Stimulated activated CD4-positive, alpha-beta T cell treated with anti-CD3 and anti-CD28 coated beads, Interleukin-12 subunit alpha, Interleukin-12 subunit beta, amount 100 ng/mL, for 24 hours (primary cell): ENCODE results near the gene MAP3K6.

Source experiments
- DNase-seq, 2 experiments: peaks; one replicate each; pipeline ENCODE4 v3.0.0-alpha.2; 2020; ENCODE audit warnings: low read depth in 2 of 2

MAP3K6 gene

GRCh38 chr1:27377760-27378495, 11.2 kb upstream of the MAP3K6 start:
- DNase-seq, result no peak

GRCh38 chr1:27374362-27375086, 7.8 kb upstream of the MAP3K6 start, which contains the start of gene FCN3:
FCN3 (minus strand) TSS chr1:27374824; CDS start chr1:27374818, 6 bp downstream.
- DNase-seq, result no peak

GRCh38 chr1:27372808-27373690, 6.3 kb upstream of the MAP3K6 start:
- DNase-seq, result no peak

- DNase-seq, result no peak
Measured at GRCh38 chr1:27372022-27372807, 5.5 kb upstream of the MAP3K6 start.

- no peak for DNase-seq
Measured at GRCh38 chr1:27368869-27369582, 2.3 kb upstream of the MAP3K6 start.

GRCh38 chr1:27367160-27367650, 444 bp upstream of the MAP3K6 start:
- DNase-seq, result no peak

GRCh38 chr1:27366113-27366410, 699 bp downstream of the MAP3K6 start:
- DNase-seq, result peak; percentile 52 to 83

- DNase-seq, result peak; percentile 56 to 79
Measured at GRCh38 chr1:27365372-27366112, 1.2 kb downstream of the MAP3K6 start.

GRCh38 chr1:27364696-27365371, 1.9 kb downstream of the MAP3K6 start:
- no peak for DNase-seq

- DNase-seq, result no peak
Measured at GRCh38 chr1:27363766-27364695, 2.7 kb downstream of the MAP3K6 start.

GRCh38 chr1:27361553-27361952, 5.2 kb downstream of the MAP3K6 start:
- DNase-seq, result no peak

- no peak for DNase-seq
Measured at GRCh38 chr1:27361044-27361402, 5.7 kb downstream of the MAP3K6 start.

- no peak for DNase-seq
Measured at GRCh38 chr1:27360159-27361043, 6.4 kb downstream of the MAP3K6 start.

- DNase-seq, result no peak
Measured at GRCh38 chr1:27359822-27360158, 7.0 kb downstream of the MAP3K6 start.

GRCh38 chr1:27358928-27359313, 7.8 kb downstream of the MAP3K6 start:
- DNase-seq, result no peak

- no peak for DNase-seq
Measured at GRCh38 chr1:27358038-27358927, 8.5 kb downstream of the MAP3K6 start.
